GM12892 (cell line): Measurements from ENCODE around the gene ARFGEF3.

ENCODE experiments used
- POLR2A ChIP-seq: IDR thresholded peaks from 2 replicates; pipeline ENCODE4 v1.6.1; 2011; ENCODE audit warnings: low read depth, low read length, control low read depth
- POLR2AphosphoS5 ChIP-seq: IDR thresholded peaks from 2 replicates; pipeline ENCODE4 v1.6.1; 2011; ENCODE audit warnings: low read depth, low read length, control low read depth
- TAF1 ChIP-seq: IDR thresholded peaks from 2 replicates; pipeline ENCODE4 v1.6.1; 2011; ENCODE audit warnings: low read depth, mild to moderate bottlenecking, control low read depth, low read length, borderline replicate concordance

DNA sequence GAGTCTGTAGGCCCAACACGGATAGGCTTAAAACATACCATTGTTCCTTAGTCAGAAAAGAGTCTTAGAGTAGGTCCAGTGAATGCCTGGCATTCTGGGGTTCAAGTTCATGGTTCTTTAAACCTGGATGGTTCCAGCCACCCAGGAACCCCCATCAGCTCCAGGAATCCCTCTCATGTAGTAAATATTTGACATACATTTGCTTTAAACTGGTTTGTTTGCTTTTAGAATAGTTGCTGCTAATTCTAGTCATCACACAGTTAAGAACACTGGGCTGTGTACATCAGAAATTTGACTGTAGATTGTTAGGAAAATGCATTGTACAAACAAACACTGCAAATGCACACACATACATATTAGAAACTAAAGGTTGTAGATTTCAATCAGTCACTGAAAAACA is 87.1 kb downstream of the ARFGEF3 start:
- TF ChIP-seq POLR2A (no peak), POLR2AphosphoS5 (no peak), TAF1 (no peak)
